GM23338 (cell line): ENCODE data around the gene GON7.

Experiments
- CTCF ChIP-seq, 2 experiments: fragments of 200-600 bp in 1 of 2; sonication (generic) in 1 of 2; conservative IDR thresholded peaks; 2 replicates each; pipeline versions ENCODE4 v1.5.1 to v1.6.1; 2016 to 2017; ENCODE audit warnings: antibody characterized with exemption in 2 of 2, low read depth in 2 of 2, mild to moderate bottlenecking in 2 of 2, moderate library complexity in 1 of 2
- EZH2 ChIP-seq: fragments of 200-600 bp; sonication (generic); IDR thresholded peaks from one replicate; pipeline ENCODE4 v1.8.0; 2017; ENCODE audit warnings: antibody characterized with exemption, mild to moderate bottlenecking, low read depth; ENCODE audit not compliant: unreplicated experiment
- POLR2AphosphoS5 ChIP-seq: IDR thresholded peaks from 2 replicates; pipeline ENCODE4 v1.6.1; 2016; ENCODE audit warnings: antibody characterized with exemption, low read depth
- TF ChIP-seq, protein P1 (sequence below): IDR thresholded peaks from one replicate; pipeline ENCODE4 v1.6.1; 2018; ENCODE audit warnings: antibody characterized with exemption; ENCODE audit not compliant: unreplicated experiment

GRCh38 chr14:93161411-93161940 is 45.4 kb downstream of the GON7 start:
- TF ChIP-seq CTCF (conservative IDR thresholded peaks at IDR 0.05; ENCODE audit: low read depth in 2 of 2) (no peak), EZH2 (no peak), POLR2AphosphoS5 (no peak)
- TF ChIP-seq, protein P1, sequence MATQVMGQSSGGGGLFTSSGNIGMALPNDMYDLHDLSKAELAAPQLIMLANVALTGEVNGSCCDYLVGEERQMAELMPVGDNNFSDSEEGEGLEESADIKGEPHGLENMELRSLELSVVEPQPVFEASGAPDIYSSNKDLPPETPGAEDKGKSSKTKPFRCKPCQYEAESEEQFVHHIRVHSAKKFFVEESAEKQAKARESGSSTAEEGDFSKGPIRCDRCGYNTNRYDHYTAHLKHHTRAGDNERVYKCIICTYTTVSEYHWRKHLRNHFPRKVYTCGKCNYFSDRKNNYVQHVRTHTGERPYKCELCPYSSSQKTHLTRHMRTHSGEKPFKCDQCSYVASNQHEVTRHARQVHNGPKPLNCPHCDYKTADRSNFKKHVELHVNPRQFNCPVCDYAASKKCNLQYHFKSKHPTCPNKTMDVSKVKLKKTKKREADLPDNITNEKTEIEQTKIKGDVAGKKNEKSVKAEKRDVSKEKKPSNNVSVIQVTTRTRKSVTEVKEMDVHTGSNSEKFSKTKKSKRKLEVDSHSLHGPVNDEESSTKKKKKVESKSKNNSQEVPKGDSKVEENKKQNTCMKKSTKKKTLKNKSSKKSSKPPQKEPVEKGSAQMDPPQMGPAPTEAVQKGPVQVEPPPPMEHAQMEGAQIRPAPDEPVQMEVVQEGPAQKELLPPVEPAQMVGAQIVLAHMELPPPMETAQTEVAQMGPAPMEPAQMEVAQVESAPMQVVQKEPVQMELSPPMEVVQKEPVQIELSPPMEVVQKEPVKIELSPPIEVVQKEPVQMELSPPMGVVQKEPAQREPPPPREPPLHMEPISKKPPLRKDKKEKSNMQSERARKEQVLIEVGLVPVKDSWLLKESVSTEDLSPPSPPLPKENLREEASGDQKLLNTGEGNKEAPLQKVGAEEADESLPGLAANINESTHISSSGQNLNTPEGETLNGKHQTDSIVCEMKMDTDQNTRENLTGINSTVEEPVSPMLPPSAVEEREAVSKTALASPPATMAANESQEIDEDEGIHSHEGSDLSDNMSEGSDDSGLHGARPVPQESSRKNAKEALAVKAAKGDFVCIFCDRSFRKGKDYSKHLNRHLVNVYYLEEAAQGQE = no peak
